ENCODE results near the gene NDUFA13.

NDUFA13 gene

GRCh38 chr19:19549804-19550464 is 33.9 kb downstream of the NDUFA13 start:
- no peak for DNase-seq

GRCh38 chr19:19550485-19550929 is 34.5 kb downstream of the NDUFA13 start:
- peak; percentile 83 for DNase-seq

- no peak for DNase-seq
Measured at GRCh38 chr19:19550972-19551852, 35.2 kb downstream of the NDUFA13 start.

- no peak for DNase-seq
Measured at GRCh38 chr19:19551853-19552192, 35.8 kb downstream of the NDUFA13 start.

- DNase-seq, result no peak
Measured at GRCh38 chr19:19552798-19553197, 36.8 kb downstream of the NDUFA13 start.

DNA sequence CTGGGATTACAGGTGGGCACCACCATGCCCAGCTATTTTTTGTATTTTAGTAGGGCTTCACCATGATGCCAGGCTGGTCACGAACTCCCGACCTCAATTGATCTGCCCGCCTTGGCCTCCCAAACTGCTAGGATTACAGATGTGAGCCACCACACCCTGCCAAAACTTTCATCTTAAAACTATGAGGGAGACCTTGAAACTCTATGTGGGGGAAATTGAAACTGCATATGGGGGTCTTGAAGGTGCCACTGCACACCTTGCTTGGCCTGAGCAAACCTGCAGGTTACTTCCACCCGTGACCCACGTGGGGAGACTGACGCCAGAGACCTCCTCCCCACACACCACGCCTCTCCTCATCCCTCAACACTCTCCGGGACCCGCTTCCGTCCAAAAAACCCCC is 37.6 kb downstream of the NDUFA13 start:
- DNase-seq, result no peak

DNA sequence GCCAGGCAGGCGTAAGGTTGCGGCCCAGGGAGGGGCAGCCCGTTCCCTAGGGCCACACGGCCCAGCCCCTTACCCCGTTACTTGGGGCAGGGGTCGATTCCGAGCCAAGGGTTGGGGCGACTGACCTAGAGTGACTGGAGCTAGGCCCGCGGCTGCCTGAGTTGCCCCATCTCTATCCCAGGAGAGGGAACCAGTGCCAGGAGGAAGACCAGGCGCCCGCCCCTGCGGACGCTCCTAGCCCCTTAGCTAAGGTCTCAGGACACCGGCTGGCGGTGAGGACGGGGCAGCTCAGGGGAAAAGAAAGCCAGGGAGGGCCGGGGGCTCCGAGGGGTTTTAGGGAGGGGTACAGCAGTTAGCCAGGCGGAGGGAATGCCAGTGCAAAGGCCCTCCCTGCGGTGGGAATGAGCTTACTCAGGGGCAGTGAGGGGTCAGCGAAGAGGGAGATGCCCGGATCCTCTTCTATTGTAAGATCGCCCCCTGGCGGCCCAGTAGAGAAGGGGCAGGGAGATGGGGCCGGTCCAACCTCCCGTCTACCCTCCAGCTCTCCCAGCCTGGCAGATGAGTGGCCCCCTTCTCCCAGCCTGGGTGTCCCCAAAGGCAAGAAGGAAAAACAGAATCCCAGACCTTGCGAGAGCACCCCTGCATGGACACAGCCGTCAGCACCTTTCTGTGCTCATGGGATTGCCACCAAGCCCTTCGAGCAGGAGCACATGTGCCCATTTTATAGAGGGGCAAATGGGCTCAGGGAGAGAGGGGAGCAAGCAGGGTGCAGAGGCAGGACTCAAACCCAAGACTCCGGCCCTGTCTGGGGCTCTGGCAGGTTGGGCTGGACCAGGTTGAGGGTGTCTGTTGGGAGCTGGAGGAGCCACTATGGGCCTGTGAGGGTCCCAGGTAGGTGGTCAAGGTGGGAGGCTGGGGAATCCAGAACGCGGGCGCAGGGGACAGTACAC is 38.3 kb downstream of the NDUFA13 start:
- DNase-seq, result peak; percentile 42

- no peak for DNase-seq
Measured at GRCh38 chr19:19558055-19558454, 42.0 kb downstream of the NDUFA13 start.

GRCh38 chr19:19558636-19559035 is 42.6 kb downstream of the NDUFA13 start:
- no peak for DNase-seq

DNA sequence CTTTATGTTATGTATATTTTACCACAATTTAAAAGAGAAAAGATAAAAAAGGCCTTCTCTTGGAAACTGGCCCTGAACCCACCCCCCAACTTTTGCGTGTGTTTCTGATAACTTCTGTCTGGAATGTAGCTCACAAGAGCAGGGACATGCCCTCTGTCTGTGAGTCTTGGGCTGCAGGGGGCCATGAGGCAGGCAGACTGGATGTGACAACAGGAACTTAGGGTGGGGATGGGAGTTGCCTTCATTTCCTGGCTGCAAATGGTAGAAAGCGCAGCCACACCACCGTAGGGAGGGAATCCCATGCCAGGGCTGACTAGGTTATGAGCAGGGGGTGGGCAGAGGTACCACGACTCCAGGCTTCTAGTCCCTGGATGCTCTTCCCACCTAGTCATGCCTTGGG is 43.9 kb downstream of the NDUFA13 start:
- DNase-seq, result no peak

DNA sequence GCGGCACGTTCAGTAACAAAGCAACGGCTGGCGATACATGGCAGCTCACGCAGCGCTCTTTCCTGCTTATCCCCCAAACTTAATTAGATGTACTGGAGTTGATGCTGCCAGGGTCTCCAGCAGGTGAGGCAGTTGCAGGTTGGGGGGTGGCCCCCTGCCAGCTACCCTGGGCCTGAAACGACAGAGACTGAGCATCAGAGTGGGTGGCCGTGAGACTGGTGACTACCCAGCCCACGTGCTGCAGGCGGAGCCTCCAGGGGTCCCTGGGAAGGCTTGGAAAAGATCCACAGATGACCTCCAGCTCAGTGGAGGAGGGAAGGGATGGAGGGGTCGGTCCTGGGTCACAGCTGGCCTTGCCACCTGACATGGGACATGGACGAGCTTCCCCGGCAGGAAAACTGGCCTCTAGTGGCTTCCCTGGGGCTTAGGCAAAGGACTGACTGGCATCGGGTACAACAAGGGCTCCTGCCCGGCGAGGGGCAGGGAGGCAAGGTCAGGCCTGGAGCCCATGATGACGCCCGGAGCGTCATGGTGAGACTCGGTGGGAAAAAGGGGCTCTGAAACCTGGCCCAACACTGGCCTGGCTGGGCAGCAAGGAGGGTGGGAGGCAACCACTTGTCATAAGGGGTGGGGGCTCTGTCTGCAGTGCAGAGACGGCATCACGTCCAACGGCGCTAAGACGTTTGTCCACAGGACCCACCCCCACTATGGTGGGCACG is 46.1 kb downstream of the NDUFA13 start:
- no peak for DNase-seq

DNA sequence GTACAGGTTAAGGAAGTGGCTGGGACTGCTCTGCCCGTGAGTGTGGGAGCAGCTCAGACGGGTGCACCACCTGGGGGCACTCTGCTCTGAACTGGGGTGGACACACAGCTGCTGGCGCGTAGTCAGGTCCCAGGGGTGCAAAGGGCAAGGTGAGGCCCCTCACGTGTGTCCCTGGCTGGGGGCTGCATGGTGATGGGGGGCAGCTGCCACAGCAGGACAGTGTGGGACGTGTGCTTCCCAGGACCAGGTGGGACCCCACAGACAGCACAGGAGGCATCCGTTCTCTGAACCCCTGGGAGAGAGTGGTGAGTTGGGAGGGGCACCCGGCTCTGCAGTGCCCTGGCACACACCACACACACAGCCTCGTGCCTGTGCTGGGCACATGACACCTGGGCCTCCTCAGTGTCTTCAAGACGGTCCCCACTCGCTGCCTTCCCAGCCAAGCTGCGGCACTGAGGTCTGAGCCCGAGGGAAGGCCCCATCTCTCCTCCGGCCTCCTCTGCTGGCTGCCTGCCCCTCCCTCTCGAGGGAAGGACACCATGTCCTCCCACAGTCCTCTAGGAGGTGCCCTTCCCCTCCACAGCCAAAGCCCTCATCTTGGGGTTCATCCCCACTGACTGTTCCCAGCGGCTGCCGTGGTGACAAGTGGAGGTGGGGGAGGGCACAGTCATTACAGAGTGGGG is 46.8 kb downstream of the NDUFA13 start:
- no peak for DNase-seq

DNA sequence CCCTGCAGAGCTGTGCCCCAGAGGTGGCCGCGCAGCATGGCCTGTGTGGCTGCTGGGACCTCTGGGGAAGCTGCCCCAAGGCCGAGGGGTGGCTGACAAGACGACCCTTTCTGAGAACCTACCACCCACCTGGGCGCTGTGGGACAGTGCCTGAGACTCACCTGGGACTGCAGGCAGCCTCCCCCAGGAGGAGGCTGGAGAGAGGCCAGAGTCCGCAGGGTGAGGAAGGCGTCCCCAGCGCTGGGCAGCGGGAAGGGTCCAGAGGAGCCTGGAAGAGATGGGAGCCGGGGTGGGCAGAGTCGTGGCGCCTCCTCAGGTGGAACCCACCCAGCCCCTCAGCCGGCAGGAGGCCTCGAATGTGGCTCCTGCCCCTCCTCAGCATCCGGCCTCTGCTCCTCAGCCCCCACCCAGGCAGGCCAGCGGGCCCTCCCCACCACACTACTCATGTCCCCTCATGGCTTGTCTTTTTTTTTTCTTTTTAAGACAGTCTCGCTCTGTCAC is 47.4 kb downstream of the NDUFA13 start:
- no peak for DNase-seq

DNA sequence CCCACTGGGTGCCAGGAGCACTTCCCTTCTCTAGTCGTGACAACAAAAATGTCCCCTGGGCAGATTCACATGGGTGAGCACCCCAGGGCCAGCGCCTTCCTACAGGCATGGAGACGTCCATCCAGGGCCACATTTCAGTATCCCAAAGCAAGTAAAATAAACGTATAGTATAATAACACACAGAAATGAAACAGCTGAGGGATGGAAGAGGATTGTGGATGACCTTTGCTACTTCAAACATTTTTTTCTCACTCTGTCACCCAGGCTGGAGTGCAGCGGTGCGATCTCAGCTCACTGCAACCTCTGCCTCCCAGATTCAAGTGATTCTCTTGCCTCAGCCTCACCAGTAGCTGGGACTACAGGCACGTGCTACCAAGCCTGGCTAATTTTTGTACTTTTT is 50.3 kb downstream of the NDUFA13 start:
- DNase-seq, result no peak

- no peak for DNase-seq
Measured at GRCh38 chr19:19567391-19567790, 51.4 kb downstream of the NDUFA13 start.

DNA sequence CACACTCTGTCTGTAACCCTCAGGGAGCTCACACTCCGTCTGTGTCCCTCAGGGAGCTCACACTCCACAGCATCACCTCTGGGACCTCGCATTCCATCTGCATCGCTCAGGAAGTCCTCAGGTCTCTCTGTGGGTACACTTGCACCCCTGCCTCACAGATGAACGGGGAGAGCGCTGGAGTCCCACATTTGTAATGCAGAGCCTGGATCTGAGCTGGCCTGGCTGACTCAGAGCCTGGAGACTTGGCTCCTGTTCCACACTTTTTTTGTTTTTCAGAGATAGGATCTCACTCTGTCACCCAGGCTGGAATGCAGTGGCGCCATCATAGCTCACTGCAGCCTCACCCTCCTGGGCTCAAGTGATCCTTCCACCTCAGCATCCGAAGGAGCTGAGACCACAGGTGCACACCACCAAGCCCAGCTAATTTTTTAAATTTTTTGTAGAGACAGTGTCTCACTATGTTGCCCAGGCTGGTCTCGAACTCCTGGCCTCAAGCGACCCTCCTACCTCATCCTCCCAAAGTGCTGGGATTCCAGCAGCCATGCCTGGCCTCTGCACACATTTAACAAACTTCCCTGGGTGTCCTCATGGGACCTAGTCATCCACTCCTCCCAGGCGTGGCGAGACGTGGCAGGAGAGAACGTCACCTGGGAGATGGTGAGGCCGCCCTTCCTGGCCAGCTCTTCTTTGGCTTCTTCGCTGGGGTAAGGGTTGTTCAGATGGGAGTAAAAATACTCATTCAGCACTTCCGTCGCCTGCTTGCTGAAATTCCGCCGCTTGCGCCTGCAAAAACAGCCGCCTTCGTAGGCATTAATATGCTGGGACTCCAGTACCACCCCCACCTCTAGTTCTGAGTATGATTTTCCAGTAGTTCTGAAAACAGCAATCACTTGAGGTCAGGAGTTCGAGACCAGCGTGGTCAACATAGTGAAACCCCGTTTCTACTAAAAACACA is 53.1 kb downstream of the NDUFA13 start:
- peak; percentile 39 for DNase-seq

- DNase-seq, result no peak
Measured at GRCh38 chr19:19570571-19570970, 54.5 kb downstream of the NDUFA13 start.

DNA sequence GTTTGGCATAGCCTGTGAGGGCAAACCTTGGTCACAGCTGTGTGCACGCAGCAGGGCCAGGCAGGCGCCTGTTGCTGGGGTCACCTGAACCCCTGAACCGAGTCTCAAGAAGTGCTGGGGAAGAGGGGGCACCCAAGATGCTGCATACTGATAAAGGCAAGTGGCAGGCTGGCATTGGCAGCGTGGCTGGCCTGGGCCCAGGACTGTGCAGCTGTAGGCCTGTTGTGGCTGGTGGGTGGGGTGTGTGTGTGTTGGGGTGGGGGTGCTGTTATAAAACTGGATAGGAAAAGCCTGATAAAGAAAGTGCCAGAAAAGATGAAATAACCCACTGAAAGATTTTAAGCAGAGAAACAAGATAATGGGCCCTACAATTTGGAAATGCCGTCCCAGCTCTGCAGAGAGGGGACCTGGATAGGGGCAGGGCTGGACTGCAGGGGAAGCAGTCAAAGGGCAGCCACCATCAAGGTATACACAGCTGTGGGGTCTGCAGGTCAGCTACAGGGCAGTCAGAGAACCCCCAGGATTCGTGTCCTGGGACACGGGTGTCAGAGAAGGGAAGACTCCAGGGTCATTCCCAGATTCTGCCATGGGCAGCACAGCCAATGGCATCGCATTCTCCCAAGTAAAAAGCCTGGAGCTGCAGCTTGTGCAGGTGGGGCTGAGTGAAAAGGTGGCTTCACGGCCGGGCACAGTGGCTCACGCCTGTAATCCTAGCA is 55.2 kb downstream of the NDUFA13 start:
- DNase-seq, result no peak

DNA sequence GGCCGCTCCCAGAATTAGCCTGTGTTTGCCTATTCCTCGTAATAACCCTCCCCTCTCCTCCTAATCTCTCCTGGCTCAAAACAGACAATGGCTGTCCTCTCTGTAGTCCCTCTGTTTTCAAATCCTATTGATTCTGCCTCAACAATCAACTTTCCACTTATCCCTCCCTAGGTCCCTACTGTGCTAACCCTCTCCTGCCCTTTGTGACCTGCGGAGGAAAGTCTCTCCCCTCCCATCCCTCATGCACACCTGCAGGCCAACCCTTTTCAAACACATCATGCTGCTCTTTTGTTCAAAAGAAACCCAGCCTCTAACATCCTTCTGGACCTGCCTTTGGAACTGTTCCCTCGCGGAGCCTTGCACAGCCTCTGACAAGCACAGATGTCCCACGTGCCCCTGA is 59.4 kb downstream of the NDUFA13 start:
- DNase-seq, result no peak

Data from fibroblast of skin of right quadriceps (primary cell).